ENCODE results near the gene E2F3.

DNA sequence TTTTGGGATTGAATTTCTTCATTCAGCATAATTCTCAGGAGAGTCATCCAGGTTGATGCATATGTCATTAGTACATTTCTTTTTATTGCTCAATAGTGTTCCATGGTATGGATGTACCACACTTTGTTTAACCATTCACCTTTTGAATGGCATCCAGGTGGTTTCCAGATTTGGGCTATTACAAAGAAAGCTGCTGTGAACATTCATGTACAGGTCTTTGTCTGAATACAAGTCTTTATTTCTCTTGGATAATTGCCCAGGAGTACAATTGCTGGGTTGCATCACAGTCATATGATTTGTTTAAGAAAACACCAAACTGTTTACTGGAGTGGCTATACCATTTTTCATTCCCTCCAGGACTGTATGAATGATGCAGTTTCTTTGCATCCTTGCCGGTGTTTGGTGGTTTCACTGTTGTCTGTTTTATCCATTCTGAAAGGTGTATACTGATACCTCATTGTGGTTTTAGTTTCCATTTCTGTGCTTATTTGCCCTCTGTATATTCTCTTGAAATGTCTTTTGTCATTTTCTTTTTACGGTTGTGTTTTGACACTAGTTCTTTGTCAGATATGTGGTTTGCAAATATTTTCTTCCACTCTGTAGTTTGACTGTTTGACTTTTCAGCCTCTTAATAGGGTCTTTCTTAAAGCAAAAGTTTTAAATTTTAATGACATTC, 141.4 kb downstream of the E2F3 start:
- TF ChIP-seq CTCF (IDR thresholded peaks at IDR 0.05) (no peak), POLR2AphosphoS5 (IDR thresholded peaks at IDR 0.05) (no peak), POLR2A (IDR thresholded peaks at IDR 0.05; ENCODE audit: low read depth) (no peak)

Measured in esophagus muscularis mucosa (tissue), 3 donors.